Activated CD8-positive, alpha-beta memory T cell treated with anti-CD3 and anti-CD28 coated beads, Interleukin-2, amount 50 U/mL, for 1 hour (primary cell): ENCODE results near the gene VWA3B.
"Not testable (repeated sequence)": the region's sequence is repeated elsewhere in the genome, so short reads cannot be mapped to it uniquely, and the experiment has no call there.

Experiments
- DNase-seq: peaks from one replicate; pipeline ENCODE4 v3.0.0-alpha.2; 2020; ENCODE audit errors: extremely low read depth

The VWA3B gene

GRCh38 chr2:98253461-98254070 is 166.6 kb downstream of the VWA3B start:
- no peak for DNase-seq

- no peak for DNase-seq
Measured at GRCh38 chr2:98254504-98255059, 167.6 kb downstream of the VWA3B start.

GRCh38 chr2:98258906-98259305 is 171.9 kb downstream of the VWA3B start:
- no peak for DNase-seq

GRCh38 chr2:98263362-98263761 is 176.4 kb downstream of the VWA3B start:
- DNase-seq = no peak

GRCh38 chr2:98268225-98268624 is 181.3 kb downstream of the VWA3B start:
- not testable (repeated sequence) for DNase-seq

GRCh38 chr2:98269274-98269673 is 182.3 kb downstream of the VWA3B start:
- DNase-seq = no peak

- no peak for DNase-seq
Measured at GRCh38 chr2:98269830-98270229, 182.9 kb downstream of the VWA3B start.

- no peak for DNase-seq
Measured at GRCh38 chr2:98277162-98277859, 190.3 kb downstream of the VWA3B start.

- DNase-seq = no peak
Measured at GRCh38 chr2:98278074-98278473, 191.1 kb downstream of the VWA3B start.

GRCh38 chr2:98280376-98281102 is 193.6 kb downstream of the VWA3B start:
- no peak for DNase-seq

GRCh38 chr2:98281607-98282006 is 194.6 kb downstream of the VWA3B start:
- no peak for DNase-seq

- DNase-seq = no peak
Measured at GRCh38 chr2:98282109-98282508, 195.1 kb downstream of the VWA3B start.

GRCh38 chr2:98293030-98293429 is 206.1 kb downstream of the VWA3B start:
- no peak for DNase-seq

- DNase-seq = no peak
Measured at GRCh38 chr2:98293931-98294687, 207.1 kb downstream of the VWA3B start.

- no peak for DNase-seq
Measured at GRCh38 chr2:98294711-98295110, 207.7 kb downstream of the VWA3B start.

- DNase-seq = no peak
Measured at GRCh38 chr2:98295275-98295674, 208.3 kb downstream of the VWA3B start.

- no peak for DNase-seq
Measured at GRCh38 chr2:98295721-98296414, 208.9 kb downstream of the VWA3B start.

GRCh38 chr2:98296440-98296839 is 209.5 kb downstream of the VWA3B start:
- no peak for DNase-seq

- DNase-seq = no peak
Measured at GRCh38 chr2:98297817-98298682, 211.1 kb downstream of the VWA3B start.

GRCh38 chr2:98298683-98299164 is 211.8 kb downstream of the VWA3B start:
- no peak for DNase-seq
